ENCODE data around the gene ARAP3.

The ARAP3 gene

DNA sequence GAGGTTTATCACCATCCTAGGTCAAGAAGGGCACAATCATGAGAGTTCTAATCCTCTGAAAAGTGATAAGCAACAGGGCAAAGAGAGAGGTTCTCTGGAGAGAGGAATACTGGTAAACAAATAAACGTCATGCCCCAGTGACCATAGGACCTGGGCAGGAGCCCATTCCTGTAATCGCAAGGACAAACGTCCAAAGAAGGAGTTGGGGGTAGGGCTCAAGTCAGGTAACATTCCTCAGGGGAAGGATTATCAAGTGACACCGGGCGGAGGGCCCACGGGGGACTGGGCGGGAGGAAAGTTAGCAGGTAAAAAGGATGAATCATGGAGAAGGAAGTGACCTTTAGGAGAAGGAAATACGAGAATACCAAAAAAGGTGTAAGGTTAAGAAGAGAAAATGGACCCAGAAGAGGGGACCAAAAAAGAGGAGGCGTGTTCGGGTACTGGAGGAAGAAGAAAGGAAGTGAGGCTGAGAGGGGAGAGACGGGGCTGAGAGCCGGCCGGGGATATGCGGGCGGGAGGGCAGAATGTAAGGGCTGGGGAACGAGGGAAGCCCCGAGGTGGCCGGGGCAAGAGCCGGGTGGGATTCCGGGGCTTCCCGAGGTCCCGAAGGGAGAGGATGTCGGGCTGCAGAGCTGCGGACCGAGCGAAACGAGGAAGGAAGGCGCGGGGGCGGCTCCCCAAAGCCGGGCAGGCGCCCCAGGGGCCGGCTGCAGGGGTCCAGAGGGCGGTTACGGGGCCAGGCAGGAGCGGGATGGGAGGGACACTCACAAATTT, 63.8 kb downstream of the ARAP3 start:
- peak overlapping the region; percentile 77 for H3K4me2 ChIP-seq (ENCODE audit: insufficient read depth, low read length)
- H3K27me3 ChIP-seq (ENCODE audit: insufficient read depth, low read length, poor library complexity) = no peaks in the 10 kb centered on the region
- peak overlapping the region; percentile 66 for H2AFZ ChIP-seq (ENCODE audit: low read depth, low read length)
- peaks cover 46% of the 10 kb centered on the region for H3K36me3 ChIP-seq (ENCODE audit: insufficient read depth, low read length)
- DNase-seq (peak; percentile 60), ATAC-seq (ENCODE audit: insufficient read depth, low read depth) (peak; percentile 38)
- H3K9me3 ChIP-seq (ENCODE audit: insufficient read depth, low read length, severe bottlenecking) = no peaks in the 10 kb centered on the region
- peak overlapping the region; percentile 69 to 87 for H3K4me3 ChIP-seq (ENCODE audit: low read depth in 1 of 2, low read length in 2 of 2)
- H3K27ac ChIP-seq (ENCODE audit: low read length) = peak overlapping the region; percentile 68
- no peak for TF ChIP-seq EZH2 (IDR thresholded peaks at IDR 0.05; ENCODE audit: borderline replicate concordance, low read depth, low read length, severe bottlenecking)
- TF ChIP-seq, protein P1, sequence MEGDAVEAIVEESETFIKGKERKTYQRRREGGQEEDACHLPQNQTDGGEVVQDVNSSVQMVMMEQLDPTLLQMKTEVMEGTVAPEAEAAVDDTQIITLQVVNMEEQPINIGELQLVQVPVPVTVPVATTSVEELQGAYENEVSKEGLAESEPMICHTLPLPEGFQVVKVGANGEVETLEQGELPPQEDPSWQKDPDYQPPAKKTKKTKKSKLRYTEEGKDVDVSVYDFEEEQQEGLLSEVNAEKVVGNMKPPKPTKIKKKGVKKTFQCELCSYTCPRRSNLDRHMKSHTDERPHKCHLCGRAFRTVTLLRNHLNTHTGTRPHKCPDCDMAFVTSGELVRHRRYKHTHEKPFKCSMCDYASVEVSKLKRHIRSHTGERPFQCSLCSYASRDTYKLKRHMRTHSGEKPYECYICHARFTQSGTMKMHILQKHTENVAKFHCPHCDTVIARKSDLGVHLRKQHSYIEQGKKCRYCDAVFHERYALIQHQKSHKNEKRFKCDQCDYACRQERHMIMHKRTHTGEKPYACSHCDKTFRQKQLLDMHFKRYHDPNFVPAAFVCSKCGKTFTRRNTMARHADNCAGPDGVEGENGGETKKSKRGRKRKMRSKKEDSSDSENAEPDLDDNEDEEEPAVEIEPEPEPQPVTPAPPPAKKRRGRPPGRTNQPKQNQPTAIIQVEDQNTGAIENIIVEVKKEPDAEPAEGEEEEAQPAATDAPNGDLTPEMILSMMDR (IDR thresholded peaks at IDR 0.05; ENCODE audit: borderline replicate concordance, extremely low read depth, low read length, poor library complexity, severe bottlenecking) = no peak
- H3K9ac ChIP-seq (ENCODE audit: low read depth, low read length) = peak overlapping the region; percentile 97
- H4K20me1 ChIP-seq (ENCODE audit: insufficient read depth, low read length) = peaks cover 14% of the 10 kb centered on the region; the same call in 1 of the 2 replicates
- peaks cover 51% of the 10 kb centered on the region for H3K4me1 ChIP-seq (ENCODE audit: insufficient read depth, low read length)
- peaks cover 59% of the 10 kb centered on the region for H3K79me2 ChIP-seq (ENCODE audit: insufficient read depth, low read length)

DNA sequence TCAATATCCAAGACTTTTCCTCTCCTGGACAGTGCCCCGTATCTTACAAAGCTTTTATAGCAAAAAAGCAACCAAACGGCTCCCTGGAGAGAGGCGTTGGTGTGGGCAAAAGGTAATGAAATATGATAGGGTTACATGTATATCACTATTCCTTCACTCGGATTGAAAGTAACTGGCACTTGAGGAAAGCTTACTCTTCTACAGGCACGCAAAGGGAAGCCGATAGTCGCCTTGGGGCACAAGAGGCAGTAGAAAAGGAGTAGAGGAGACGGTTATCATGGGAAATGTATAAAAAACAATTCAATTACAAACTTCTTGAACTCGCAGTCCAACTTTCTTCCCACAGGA, 64.4 kb downstream of the ARAP3 start:
- ATAC-seq (ENCODE audit: insufficient read depth, low read depth) (no peak), DNase-seq (no peak)
- no peaks in the 10 kb centered on the region for H3K27me3 ChIP-seq (ENCODE audit: insufficient read depth, low read length, poor library complexity)
- peak overlapping the region; percentile 97 for H3K9ac ChIP-seq (ENCODE audit: low read depth, low read length)
- TF ChIP-seq, protein P1 (IDR thresholded peaks at IDR 0.05; ENCODE audit: borderline replicate concordance, extremely low read depth, low read length, poor library complexity, severe bottlenecking) = no peak
- no peak for TF ChIP-seq EZH2 (IDR thresholded peaks at IDR 0.05; ENCODE audit: borderline replicate concordance, low read depth, low read length, severe bottlenecking)
- no peaks in the 10 kb centered on the region for H3K9me3 ChIP-seq (ENCODE audit: insufficient read depth, low read length, severe bottlenecking)
- peak overlapping the region; percentile 68 for H3K27ac ChIP-seq (ENCODE audit: low read length)
- H3K4me2 ChIP-seq (ENCODE audit: insufficient read depth, low read length) = peak overlapping the region; percentile 77
- H3K4me1 ChIP-seq (ENCODE audit: insufficient read depth, low read length) = peaks cover 57% of the 10 kb centered on the region
- peaks cover 14% of the 10 kb centered on the region; the same call in 1 of the 2 replicates for H4K20me1 ChIP-seq (ENCODE audit: insufficient read depth, low read length)
- no peak overlapping the region for H2AFZ ChIP-seq (ENCODE audit: low read depth, low read length)
- H3K4me3 ChIP-seq (ENCODE audit: low read depth in 1 of 2, low read length in 2 of 2) = peak overlapping the region; percentile 69 to 87; a peak in 3 of 4 replicates
- H3K36me3 ChIP-seq (ENCODE audit: insufficient read depth, low read length) = peaks cover 40% of the 10 kb centered on the region
- peaks cover 64% of the 10 kb centered on the region for H3K79me2 ChIP-seq (ENCODE audit: insufficient read depth, low read length)

DNA sequence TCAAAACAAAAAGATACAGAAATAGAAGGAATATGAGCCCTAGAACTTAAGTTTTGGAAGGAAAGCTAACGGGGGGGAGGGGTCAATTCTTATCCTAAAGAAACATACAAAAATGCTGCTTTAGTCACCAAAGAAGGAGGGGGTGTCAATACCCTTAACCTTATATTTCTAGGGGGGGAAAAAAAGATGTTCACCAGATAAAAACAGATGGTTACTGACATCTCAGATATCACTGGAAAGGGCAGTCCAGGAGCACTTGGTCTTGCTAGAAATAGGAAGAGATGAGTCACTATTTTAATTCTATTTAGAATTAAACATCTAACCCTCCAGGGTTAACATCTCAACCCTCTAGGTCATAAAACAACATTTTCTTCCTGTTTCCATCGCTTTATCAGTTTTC, 64.9 kb downstream of the ARAP3 start:
- Histone ChIP-seq H3K4me2 (ENCODE audit: insufficient read depth, low read length) (peak overlapping the region; percentile 77), H3K36me3 (ENCODE audit: insufficient read depth, low read length) (peaks cover 39% of the 10 kb centered on the region), H3K4me1 (ENCODE audit: insufficient read depth, low read length) (peaks cover 62% of the 10 kb centered on the region), H3K9me3 (ENCODE audit: insufficient read depth, low read length, severe bottlenecking) (no peaks in the 10 kb centered on the region), H3K4me3 (ENCODE audit: low read depth in 1 of 2, low read length in 2 of 2) (peak overlapping the region; percentile 69 to 87; a peak in 3 of 4 replicates), H3K79me2 (ENCODE audit: insufficient read depth, low read length) (peaks cover 70% of the 10 kb centered on the region), H3K27me3 (ENCODE audit: insufficient read depth, low read length, poor library complexity) (no peaks in the 10 kb centered on the region), H4K20me1 (ENCODE audit: insufficient read depth, low read length) (peaks cover 14% of the 10 kb centered on the region; the same call in 1 of the 2 replicates), H3K9ac (ENCODE audit: low read depth, low read length) (peak overlapping the region; percentile 97), H2AFZ (ENCODE audit: low read depth, low read length) (no peak overlapping the region), H3K27ac (ENCODE audit: low read length) (peak overlapping the region; percentile 68; the same call in 1 of the 2 replicates)
- DNase-seq (no peak), ATAC-seq (ENCODE audit: insufficient read depth, low read depth) (no peak)
- TF ChIP-seq EZH2 (IDR thresholded peaks at IDR 0.05; ENCODE audit: borderline replicate concordance, low read depth, low read length, severe bottlenecking) = no peak
- TF ChIP-seq, protein P1 (IDR thresholded peaks at IDR 0.05; ENCODE audit: borderline replicate concordance, extremely low read depth, low read length, poor library complexity, severe bottlenecking) = no peak

Data from DND-41 (cell line).